Activated CD4-positive, alpha-beta T cell treated with anti-CD3 and anti-CD28 coated beads for 36 hours (primary cell): Measurements from ENCODE around the gene PDCD5. TPM values are rescaled to one million over a fixed set of nuclear protein-coding genes. Genes with fewer than 3 reads are reported as not detected.

Experiments
- total RNA-seq, 2 experiments: library from RNA; stranded (reverse); gene quantifications; one replicate each; pipeline ENCODE4 v1.2.3, GENCODE V29; 2021

PDCD5 gene
- total RNA-seq, 2 experiments from 2014 or later, result 268 to 272 TPM

Other genes starting within 250 kb of the PDCD5 start
- gene ZNF507, start 235.6 kb upstream of the PDCD5 start, total RNA-seq, result 10 to 100 TPM; 25.2 to 27.6 TPM
- 10 to 100 TPM; 14.3 to 14.6 TPM for gene DPY19L3, start 175.4 kb upstream of the PDCD5 start, total RNA-seq
- 10 to 100 TPM; 36.6 to 37.0 TPM for gene ANKRD27, start 94.0 kb downstream of the PDCD5 start, total RNA-seq
- under 1 TPM; 0.05 to 0.07 TPM for gene RGS9BP, start 94.7 kb downstream of the PDCD5 start, total RNA-seq
- gene NUDT19, start 110.6 kb downstream of the PDCD5 start, total RNA-seq, result 10 to 100 TPM; 14.7 to 17.7 TPM
- under 1 TPM; 0.12 to 0.23 TPM for gene TDRD12, start 138.6 kb downstream of the PDCD5 start, total RNA-seq